Duodenal mucosa (tissue), 2 donors: ENCODE measurements around the gene SH2D6.
"Not testable (repeated sequence)": the region's sequence is repeated elsewhere in the genome, so short reads cannot be mapped to it uniquely, and the experiment has no call there.

Experiments
- H3K27ac ChIP-seq: one replicate; pipeline ENCODE4 v1.7.0; 2013; ENCODE audit warnings: low read depth, low read length
- H3K27me3 ChIP-seq, 2 donors: one replicate each; pipeline ENCODE4 v1.7.0; 2013; ENCODE audit warnings: low read length in 2 of 2, control low read depth in 1 of 2; ENCODE audit not compliant: insufficient read depth in 2 of 2, control insufficient read depth in 1 of 2
- H3K36me3 ChIP-seq, 2 donors: one replicate each; pipeline ENCODE4 v1.7.0; 2013; ENCODE audit warnings: low read length in 2 of 2, control low read depth in 1 of 2; ENCODE audit not compliant: insufficient read depth in 2 of 2, control insufficient read depth in 1 of 2
- H3K4me1 ChIP-seq, 2 donors: one replicate each; pipeline ENCODE4 v1.7.0; 2013; ENCODE audit warnings: low read length in 2 of 2, control low read depth in 1 of 2; ENCODE audit not compliant: insufficient read depth in 2 of 2, control insufficient read depth in 1 of 2
- H3K4me3 ChIP-seq, 2 donors: one replicate each; pipeline ENCODE4 v1.7.0; 2013; ENCODE audit warnings: low read length in 2 of 2, low read depth in 1 of 2
- H3K9ac ChIP-seq, 2 donors: one replicate each; pipeline ENCODE4 v1.7.0; 2013; ENCODE audit warnings: low read length in 2 of 2, low read depth in 1 of 2
- H3K9me3 ChIP-seq, 2 donors: one replicate each; pipeline ENCODE4 v1.7.0; 2013; ENCODE audit warnings: low read length in 2 of 2, control low read depth in 1 of 2; ENCODE audit not compliant: control insufficient read depth in 1 of 2

SH2D6 gene

DNA sequence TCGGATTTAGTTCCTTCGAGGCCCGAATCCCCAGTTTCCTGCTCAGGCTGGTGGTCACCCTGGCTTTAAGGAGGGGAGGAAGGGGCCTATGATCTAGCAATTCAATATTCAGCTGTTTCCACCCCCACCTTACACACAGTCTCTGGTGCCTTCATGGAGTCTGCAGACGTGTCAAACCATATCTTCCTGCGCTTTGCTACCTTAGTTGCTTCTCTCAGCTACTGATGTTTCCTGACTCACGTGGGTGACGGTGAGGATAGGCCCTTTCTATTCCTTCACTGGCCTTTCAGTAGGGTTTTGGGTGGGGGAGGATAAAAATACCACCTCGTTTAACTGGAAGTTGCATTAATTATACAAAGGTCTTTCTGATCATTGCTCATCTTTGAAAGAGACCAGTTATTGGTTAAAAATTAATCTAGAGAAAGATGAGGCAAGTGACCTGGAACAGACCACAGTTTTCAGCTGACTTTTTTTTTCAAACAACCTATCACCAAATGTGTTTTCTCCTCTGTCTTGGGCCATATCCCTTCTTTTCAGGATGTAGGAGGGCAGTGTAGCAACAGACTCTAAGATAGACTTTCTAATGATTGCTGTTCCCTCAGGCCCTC is 49.7 kb downstream of the SH2D6 start:
- no peaks in the 10 kb centered on the region for H3K9me3 ChIP-seq
- no peak overlapping the region for H3K4me3 ChIP-seq
- H3K9ac ChIP-seq: peak overlapping the region in 1 of 2 donors; percentile 22
- no peaks in the 10 kb centered on the region for H3K27me3 ChIP-seq
- no peak overlapping the region for H3K27ac ChIP-seq
- H3K36me3 ChIP-seq: no peaks in the 10 kb centered on the region
- H3K4me1 ChIP-seq: peaks cover 30 to 35% of the 10 kb centered on the region in 2 donors

GRCh38 chr2:85468704-85469349 is 50.3 kb downstream of the SH2D6 start:
- peaks cover 30 to 35% of the 10 kb centered on the region in 2 donors for H3K4me1 ChIP-seq
- no peak overlapping the region for H3K4me3 ChIP-seq
- peak overlapping the region in 1 of 2 donors; percentile 22 for H3K9ac ChIP-seq
- no peak overlapping the region for H3K27ac ChIP-seq
- no peaks in the 10 kb centered on the region for H3K9me3 ChIP-seq
- no peaks in the 10 kb centered on the region for H3K36me3 ChIP-seq
- H3K27me3 ChIP-seq: no peaks in the 10 kb centered on the region

DNA sequence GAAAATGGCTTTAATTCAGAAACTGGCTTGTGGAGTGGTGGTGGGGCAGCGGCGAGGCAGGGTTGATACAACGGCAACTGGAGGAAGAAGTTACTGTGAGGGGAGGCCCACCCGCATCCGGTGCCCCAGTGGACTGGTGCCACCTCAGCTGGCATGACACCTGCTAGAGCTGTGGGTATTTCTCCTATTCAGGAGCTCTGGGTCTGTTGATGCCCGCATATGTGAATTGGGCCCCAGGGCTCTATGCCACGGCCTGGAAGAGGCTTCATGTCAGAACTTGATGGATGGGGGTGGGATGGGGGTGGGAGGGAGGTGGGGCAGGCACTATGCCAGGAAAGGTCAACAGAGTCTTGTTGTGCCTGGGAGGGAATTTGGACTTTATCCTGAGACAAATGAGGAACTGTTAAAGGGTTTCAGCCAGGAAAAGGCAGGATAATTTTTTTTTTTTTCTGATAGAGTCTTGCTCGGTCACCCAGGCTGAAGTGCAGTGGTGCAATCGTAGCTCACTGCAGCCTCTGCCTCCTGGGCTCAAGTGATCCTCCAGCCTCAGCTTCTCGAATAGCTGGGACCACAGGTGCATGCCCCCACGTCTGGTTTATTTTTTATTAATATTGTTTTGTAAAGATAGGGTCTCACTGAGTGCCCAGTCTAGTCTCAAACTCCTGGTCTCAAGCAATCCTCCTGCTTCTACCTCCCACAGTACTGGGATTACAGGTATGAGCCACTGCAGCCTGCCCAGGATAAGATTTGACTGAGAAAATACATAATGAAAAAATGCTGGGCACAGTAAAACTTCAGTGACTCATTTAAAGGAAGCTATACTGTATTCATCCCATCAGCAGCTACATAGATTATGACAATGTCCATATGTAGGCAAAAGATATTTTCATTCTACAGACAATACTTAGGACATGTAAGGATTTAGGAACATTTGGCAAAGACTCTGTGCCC is 52.6 kb downstream of the SH2D6 start:
- peak overlapping the region; percentile 59 for H3K27ac ChIP-seq
- peaks cover 34 to 39% of the 10 kb centered on the region in 2 donors for H3K4me1 ChIP-seq
- H3K36me3 ChIP-seq: no peaks in the 10 kb centered on the region
- peak overlapping the region; percentile 34 to 40 for H3K9ac ChIP-seq
- H3K27me3 ChIP-seq: no peaks in the 10 kb centered on the region
- H3K9me3 ChIP-seq: no peaks in the 10 kb centered on the region
- no peak overlapping the region for H3K4me3 ChIP-seq

DNA sequence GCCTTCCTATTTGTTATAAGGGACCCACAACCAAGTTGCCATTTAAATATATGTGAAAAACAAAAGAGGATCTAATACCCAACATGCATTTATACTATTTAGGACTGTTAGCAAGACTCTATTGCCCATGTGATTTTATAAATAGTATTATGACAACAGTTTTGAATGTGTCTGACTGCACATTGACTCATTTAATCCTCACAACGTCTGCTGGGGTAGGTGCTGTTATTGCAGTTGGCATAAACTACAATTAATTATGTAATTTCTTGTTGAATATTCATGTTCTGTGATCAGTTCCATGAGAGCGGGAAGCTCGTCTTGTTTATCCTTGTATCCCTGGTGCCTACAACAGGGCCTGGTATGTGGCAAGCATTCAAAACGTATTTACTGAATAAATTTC is 53.7 kb downstream of the SH2D6 start:
- no peak overlapping the region for H3K9ac ChIP-seq
- H3K4me3 ChIP-seq: no peak overlapping the region
- no peak overlapping the region for H3K27ac ChIP-seq
- H3K36me3 ChIP-seq: no peaks in the 10 kb centered on the region
- H3K27me3 ChIP-seq: no peaks in the 10 kb centered on the region
- H3K4me1 ChIP-seq: peaks cover 36 to 40% of the 10 kb centered on the region in 2 donors
- H3K9me3 ChIP-seq: no peaks in the 10 kb centered on the region

GRCh38 chr2:85475799-85476490 is 57.4 kb downstream of the SH2D6 start:
- Histone ChIP-seq H3K36me3 (no peaks in the 10 kb centered on the region), H3K27me3 (no peaks in the 10 kb centered on the region), H3K4me1 (peaks cover 15 to 16% of the 10 kb centered on the region in 2 donors), H3K27ac (no peak overlapping the region), H3K9me3 (no peaks in the 10 kb centered on the region), H3K4me3 (no peak overlapping the region), H3K9ac (no peak overlapping the region)

DNA sequence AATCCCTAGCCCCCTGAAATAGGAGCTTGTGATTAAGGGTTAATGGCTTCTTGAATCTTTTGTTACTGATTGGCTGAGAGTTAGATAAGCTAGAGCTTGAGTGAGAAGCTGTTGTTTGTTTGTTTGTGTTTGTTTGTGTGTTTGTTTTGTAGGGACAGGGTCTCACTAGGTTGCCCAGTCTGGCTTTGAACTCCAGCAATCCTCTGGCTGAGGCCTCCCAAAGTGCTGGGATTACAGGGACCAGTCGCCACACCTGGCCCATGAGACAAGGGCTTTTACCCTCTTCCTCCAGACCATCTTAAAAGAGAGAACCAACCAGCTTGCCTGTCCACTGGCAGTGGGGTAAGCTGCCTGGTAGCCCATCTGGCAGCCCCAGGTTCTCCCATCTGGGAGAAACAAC is 58.1 kb downstream of the SH2D6 start:
- Histone ChIP-seq H3K36me3 (no peaks in the 10 kb centered on the region), H3K27ac (no peak overlapping the region), H3K27me3 (no peaks in the 10 kb centered on the region), H3K9me3 (no peaks in the 10 kb centered on the region), H3K9ac (no peak overlapping the region), H3K4me1 (peaks cover 11 to 13% of the 10 kb centered on the region in 2 donors), H3K4me3 (no peak overlapping the region)

DNA sequence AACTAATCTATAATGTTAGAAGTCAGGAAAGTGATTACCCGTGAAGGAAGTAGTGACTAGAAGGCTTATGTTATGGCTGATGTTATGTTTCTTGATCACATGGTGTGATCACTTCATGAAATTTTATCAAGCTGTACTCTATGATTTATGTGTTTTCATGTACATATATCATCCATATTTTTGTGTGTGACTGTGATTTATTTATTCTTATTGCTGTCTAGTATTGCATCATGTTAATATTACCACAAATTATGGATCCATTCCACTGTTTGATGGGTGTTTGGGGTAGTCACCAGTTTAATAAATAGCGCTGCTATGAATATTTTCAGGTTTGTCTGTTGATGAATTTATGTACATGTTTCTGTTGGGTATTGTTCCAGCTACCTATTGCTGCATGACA is 59.4 kb downstream of the SH2D6 start:
- Histone ChIP-seq H3K9ac (no peak overlapping the region), H3K36me3 (no peaks in the 10 kb centered on the region), H3K27me3 (no peaks in the 10 kb centered on the region), H3K4me3 (no peak overlapping the region), H3K9me3 (no peaks in the 10 kb centered on the region), H3K27ac (no peak overlapping the region), H3K4me1 (peaks cover 7 to 8% of the 10 kb centered on the region in 2 donors)

GRCh38 chr2:85481818-85482777 is 63.6 kb downstream of the SH2D6 start:
- no peak overlapping the region for H3K27ac ChIP-seq
- no peaks in the 10 kb centered on the region for H3K36me3 ChIP-seq
- H3K4me1 ChIP-seq: no peaks in the 10 kb centered on the region
- no peaks in the 10 kb centered on the region for H3K27me3 ChIP-seq
- H3K9ac ChIP-seq: no peak overlapping the region
- H3K4me3 ChIP-seq: no peak overlapping the region
- H3K9me3 ChIP-seq: no peaks in the 10 kb centered on the region

GRCh38 chr2:85484615-85485014 is 66.1 kb downstream of the SH2D6 start:
- H3K9ac ChIP-seq, H3K27me3 ChIP-seq, H3K9me3 ChIP-seq, H3K36me3 ChIP-seq, H3K27ac ChIP-seq, H3K4me3 ChIP-seq, H3K4me1 ChIP-seq: not testable (repeated sequence)
